Esophagus muscularis mucosa (tissue), 4 donors: ENCODE data around the gene CHST5. TPM values are rescaled to one million over a fixed set of nuclear protein-coding genes. Genes with fewer than 3 reads are reported as not detected.

Experiments
- DNase-seq: peaks from one replicate; pipeline ENCODE4 v3.0.0-alpha.2; 2017; ENCODE audit errors: extremely low spot score
- H3K27ac ChIP-seq, 4 donors: fragments of 200-600 bp; sonication (generic); replicated peaks in 1 of 4; 1 replicate in 3 of 4; 2 replicates in 1 of 4; pipeline ENCODE4 v1.5.1; 2016 to 2019; ENCODE audit warnings: mild to moderate bottlenecking in 1 of 4
- H3K27me3 ChIP-seq, 4 donors: fragments of 200-600 bp; sonication (generic); one replicate each; pipeline versions ENCODE4 v1.5.1 to v1.6.0; 2016 to 2019
- H3K36me3 ChIP-seq, 4 donors: fragments of 200-600 bp; sonication (generic); one replicate each; pipeline ENCODE4 v1.5.1; 2016 to 2019
- H3K4me1 ChIP-seq, 4 donors: fragments of 200-600 bp; sonication (generic); one replicate each; pipeline ENCODE4 v1.5.1; 2016 to 2019
- H3K4me3 ChIP-seq, 4 donors: fragments of 200-600 bp; sonication (generic); 1 replicate in 2 of 4; 2 replicates in 2 of 4; pipeline ENCODE4 v1.5.1; 2016 to 2019; ENCODE audit warnings: mild to moderate bottlenecking in 4 of 4, moderate library complexity in 1 of 4
- H3K9me3 ChIP-seq, 4 donors: fragments of 200-600 bp; sonication (generic); 1 replicate in 3 of 4; 2 replicates in 1 of 4; pipeline ENCODE4 v1.5.1; 2016 to 2019
- EP300 ChIP-seq: sonication (generic); formaldehyde crosslinking; IDR thresholded peaks from one replicate; pipeline ENCODE4 v1.6.1; 2017; ENCODE audit warnings: antibody characterized with exemption
- POLR2A ChIP-seq: fragments of 450-650 bp; IDR thresholded peaks from one replicate; pipeline ENCODE4 v1.6.1; 2017; ENCODE audit warnings: antibody characterized with exemption, moderate library complexity, mild to moderate bottlenecking, low read depth
- POLR2AphosphoS5 ChIP-seq, 2 donors: sonication (generic); formaldehyde crosslinking; IDR thresholded peaks; one replicate each; pipeline ENCODE4 v1.6.1; 2017; ENCODE audit warnings: antibody characterized with exemption in 2 of 2
- WGBS: methylation state at CpG from one replicate; pipeline ENCODE4 v1.1.5; 2018; 5-methylcytosine and 5-hydroxymethylcytosine counted together
- intact Hi-C: fragments of 100-400 bp; cut with DNase I; formaldehyde crosslinking; loops from one replicate; pipeline ENCODE4 v1.15.1; 2023
- total RNA-seq, 4 donors: library from RNA; depleted of rRNA; stranded (reverse); fragments of >200 nt; gene quantifications; one replicate each; pipeline versions ENCODE4 v1.1.0 to v1.2.1, GENCODE V29; 2016
- TF ChIP-seq, protein P1 (sequence below), 3 experiments: fragments of 200-600 bp in 2 of 3; fragments of 450-650 bp in 1 of 3; sonication (generic) in 2 of 3; IDR thresholded peaks; one replicate each; pipeline ENCODE4 v1.5.1; 2017 to 2019; ENCODE audit warnings: antibody characterized with exemption in 3 of 3, mild to moderate bottlenecking in 2 of 3, moderate library complexity in 1 of 3

The CHST5 gene
- total RNA-seq, 4 donors from 2014 or later: not detected

DNA sequence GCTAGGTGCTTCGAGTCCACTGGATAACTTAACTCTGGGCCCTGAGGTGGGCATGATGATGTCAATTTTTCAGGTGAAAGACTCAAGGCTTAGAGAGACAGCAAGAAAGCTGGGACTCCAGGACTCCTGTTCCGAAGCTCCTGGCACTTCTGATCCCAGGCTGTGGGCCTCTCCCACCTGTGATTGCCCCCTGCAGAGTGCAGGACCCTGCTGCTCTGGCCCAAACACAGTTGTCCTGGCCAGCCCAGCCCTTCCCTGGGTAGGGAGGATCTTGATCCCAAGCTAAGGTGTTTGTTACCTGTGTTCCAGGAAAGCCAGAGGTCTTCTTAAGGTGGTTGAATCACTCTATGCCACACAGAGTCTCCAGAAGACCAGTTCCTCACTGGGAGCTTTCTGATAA, 3.1 kb downstream of the CHST5 start:
- H3K9me3 ChIP-seq: no peaks in the 10 kb centered on the region
- no peaks in the 10 kb centered on the region for H3K4me1 ChIP-seq
- DNase-seq: no peak
- TF ChIP-seq POLR2AphosphoS5 (IDR thresholded peaks at IDR 0.05) (no peak), EP300 (no peak), POLR2A (no peak)
- TF ChIP-seq, protein P1, sequence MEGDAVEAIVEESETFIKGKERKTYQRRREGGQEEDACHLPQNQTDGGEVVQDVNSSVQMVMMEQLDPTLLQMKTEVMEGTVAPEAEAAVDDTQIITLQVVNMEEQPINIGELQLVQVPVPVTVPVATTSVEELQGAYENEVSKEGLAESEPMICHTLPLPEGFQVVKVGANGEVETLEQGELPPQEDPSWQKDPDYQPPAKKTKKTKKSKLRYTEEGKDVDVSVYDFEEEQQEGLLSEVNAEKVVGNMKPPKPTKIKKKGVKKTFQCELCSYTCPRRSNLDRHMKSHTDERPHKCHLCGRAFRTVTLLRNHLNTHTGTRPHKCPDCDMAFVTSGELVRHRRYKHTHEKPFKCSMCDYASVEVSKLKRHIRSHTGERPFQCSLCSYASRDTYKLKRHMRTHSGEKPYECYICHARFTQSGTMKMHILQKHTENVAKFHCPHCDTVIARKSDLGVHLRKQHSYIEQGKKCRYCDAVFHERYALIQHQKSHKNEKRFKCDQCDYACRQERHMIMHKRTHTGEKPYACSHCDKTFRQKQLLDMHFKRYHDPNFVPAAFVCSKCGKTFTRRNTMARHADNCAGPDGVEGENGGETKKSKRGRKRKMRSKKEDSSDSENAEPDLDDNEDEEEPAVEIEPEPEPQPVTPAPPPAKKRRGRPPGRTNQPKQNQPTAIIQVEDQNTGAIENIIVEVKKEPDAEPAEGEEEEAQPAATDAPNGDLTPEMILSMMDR (IDR thresholded peaks at IDR 0.05): no peak
- 92% methylated on average over 2 of the region's 2 CpGs for WGBS
- intact Hi-C loops: no loop called here
- no peaks in the 10 kb centered on the region for H3K27me3 ChIP-seq
- no peak overlapping the region for H3K27ac ChIP-seq
- H3K4me3 ChIP-seq: no peak overlapping the region
- H3K36me3 ChIP-seq: no peaks in the 10 kb centered on the region

DNA sequence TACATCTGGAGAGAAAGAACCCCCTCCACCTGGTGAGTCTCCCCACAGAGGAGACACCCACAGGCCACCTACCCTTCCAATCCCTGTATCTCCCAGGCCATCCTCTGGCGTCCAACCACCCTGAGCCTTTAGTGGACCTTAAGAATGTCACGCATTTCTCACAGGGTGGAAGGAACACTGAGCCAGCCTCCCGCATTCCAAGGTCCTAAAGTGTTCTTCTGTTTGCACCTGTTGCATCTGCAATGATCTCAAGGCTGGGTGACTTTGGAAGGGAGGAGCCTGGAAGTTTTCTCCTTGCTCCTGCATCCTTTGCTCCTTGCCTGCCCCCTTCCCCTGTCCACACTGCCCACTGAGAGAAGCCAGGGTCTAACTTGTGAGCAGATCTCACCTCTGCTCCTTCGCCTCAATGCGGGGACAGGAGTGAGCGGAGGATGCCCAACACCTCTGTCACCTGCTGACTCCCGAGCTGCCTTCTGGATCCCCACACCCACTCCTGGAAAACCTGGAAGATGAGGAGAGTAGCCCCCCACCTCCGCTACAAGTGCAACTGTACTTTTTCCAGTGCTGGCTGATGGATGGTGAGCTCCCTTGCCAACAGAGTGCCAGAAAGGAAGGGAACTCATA, 3.7 kb downstream of the CHST5 start:
- DNase-seq: no peak
- H3K4me1 ChIP-seq: no peaks in the 10 kb centered on the region
- no peaks in the 10 kb centered on the region for H3K9me3 ChIP-seq
- no peaks in the 10 kb centered on the region for H3K27me3 ChIP-seq
- H3K27ac ChIP-seq: no peak overlapping the region
- H3K36me3 ChIP-seq: no peaks in the 10 kb centered on the region
- intact Hi-C loops: no loop called here
- no peak for TF ChIP-seq EP300
- TF ChIP-seq POLR2A: no peak
- no peak for TF ChIP-seq POLR2AphosphoS5 (IDR thresholded peaks at IDR 0.05)
- TF ChIP-seq, protein P1 (IDR thresholded peaks at IDR 0.05): no peak
- H3K4me3 ChIP-seq: no peak overlapping the region
- WGBS: 96% methylated on average over 6 of the region's 8 CpGs

DNA sequence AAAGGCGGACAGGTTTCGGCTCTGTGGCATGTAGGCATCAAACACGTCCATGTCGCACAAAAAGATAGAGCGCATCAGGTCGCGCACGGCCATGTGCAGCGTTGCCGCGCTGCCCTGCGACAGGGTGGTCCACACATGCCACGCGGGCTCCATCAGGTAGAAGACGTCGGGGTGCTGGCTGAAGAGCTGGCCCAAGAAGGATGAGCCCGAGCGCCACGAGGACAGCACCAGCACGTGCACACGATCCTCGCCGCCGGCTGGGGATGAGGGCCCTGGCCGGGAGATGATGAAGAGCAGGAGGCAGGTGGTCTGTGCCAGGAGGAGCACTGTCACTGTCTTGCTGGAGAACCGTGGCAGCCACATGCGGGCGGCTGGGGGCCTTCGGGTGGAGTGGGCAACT, 5.9 kb downstream of the CHST5 start:
- Histone ChIP-seq H3K4me3 (no peak overlapping the region), H3K36me3 (no peaks in the 10 kb centered on the region), H3K27ac (no peak overlapping the region), H3K9me3 (no peaks in the 10 kb centered on the region), H3K4me1 (no peaks in the 10 kb centered on the region), H3K27me3 (no peaks in the 10 kb centered on the region)
- intact Hi-C loops: loop anchor here (10.0 kb wide), 1 partner anchor 345 kb away; no protein-coding TSS in a partner anchor
- no peak for TF ChIP-seq POLR2A
- no peak for TF ChIP-seq EP300
- TF ChIP-seq, protein P1 (IDR thresholded peaks at IDR 0.05): no peak
- no peak for TF ChIP-seq POLR2AphosphoS5 (IDR thresholded peaks at IDR 0.05)
- 97% methylated on average over 20 of the region's 29 CpGs for WGBS
- no peak for DNase-seq

DNA sequence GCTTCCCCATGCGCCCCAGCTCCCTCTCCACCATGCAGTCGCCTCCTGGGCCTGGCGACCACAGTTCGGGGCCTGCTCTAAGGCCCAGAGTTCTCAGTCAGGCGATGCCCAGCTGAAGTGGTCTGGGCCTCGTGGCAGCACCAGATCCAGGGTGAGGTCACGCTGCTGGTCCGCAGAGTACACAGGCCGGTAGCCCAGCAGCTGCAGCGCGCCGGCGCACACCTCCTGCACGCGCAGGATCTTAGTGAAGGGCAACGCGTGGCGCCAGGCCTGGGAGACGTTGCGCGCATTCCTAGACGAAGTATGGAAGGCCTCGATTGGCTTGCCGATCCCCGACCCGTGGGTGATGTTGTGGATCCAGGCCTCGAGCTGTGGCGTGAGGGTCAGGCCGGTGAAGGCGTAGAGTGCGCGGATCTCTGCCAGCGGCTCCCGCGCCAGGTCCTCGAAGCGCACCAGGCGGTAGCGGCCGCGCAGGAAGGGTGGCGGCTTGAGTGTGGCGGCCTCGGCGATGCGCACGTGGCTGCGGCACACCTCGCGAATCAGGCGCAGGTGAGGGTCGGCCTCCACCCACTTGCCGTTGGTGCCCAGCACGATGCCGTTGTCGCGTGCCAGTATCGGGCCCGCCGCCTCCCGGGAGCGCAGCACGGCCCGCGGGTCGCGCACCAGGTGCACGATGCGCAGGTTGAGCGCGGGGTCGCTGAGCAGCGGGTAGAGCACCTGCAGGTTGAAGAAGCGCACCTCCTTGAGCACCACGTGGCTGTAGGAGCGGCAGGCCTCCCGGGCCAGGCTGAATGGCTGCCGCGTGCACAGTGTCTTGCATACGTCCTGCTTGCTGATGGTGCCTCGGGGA, 6.6 kb downstream of the CHST5 start:
- Histone ChIP-seq H3K36me3 (no peaks in the 10 kb centered on the region), H3K4me3 (no peak overlapping the region), H3K4me1 (no peaks in the 10 kb centered on the region), H3K27me3 (no peaks in the 10 kb centered on the region), H3K27ac (no peak overlapping the region), H3K9me3 (no peaks in the 10 kb centered on the region)
- WGBS: 93% methylated on average over 50 of the region's 81 CpGs
- no peak for DNase-seq
- intact Hi-C loops: loop anchor here (10.0 kb wide), 1 partner anchor 344 kb away; no protein-coding TSS in a partner anchor
- TF ChIP-seq, protein P1 (IDR thresholded peaks at IDR 0.05): no peak
